B cell (primary cell): ENCODE results near the gene TIGD6. TPM values are rescaled to one million over a fixed set of nuclear protein-coding genes. Genes with fewer than 3 reads are reported as not detected.

Source experiments
- ATAC-seq: fragments of 200-7000 bp; cut with Tn5 transposase; one replicate; pipeline ENCODE4 v1.10.0; 2021; ENCODE audit warnings: low read depth, mild to moderate bottlenecking, moderate number of reproducible peaks, moderate library complexity
- CTCF ChIA-PET: fragments of 350-600 bp; sonication (Branson Sonifier 250); formaldehyde crosslinking; loops from one replicate; lab custom pipeline; 2021; ENCODE audit warnings: antibody characterized with exemption, inconsistent platforms; lab: Charles Lee
- POLR2A ChIA-PET: fragments of 350-600 bp; sonication (Branson Sonifier 250); formaldehyde crosslinking; loops from one replicate; lab custom pipeline; 2021; ENCODE audit warnings: antibody characterized with exemption; lab: Charles Lee
- DNase-seq: peaks from one replicate; pipeline ENCODE4 v3.0.0; 2013
- H2AFZ ChIP-seq: 2 replicates; pipeline ENCODE4 v1.6.1; 2012; ENCODE audit warnings: mild to moderate bottlenecking, low read depth, low read length; ENCODE audit not compliant: insufficient read depth, poor library complexity, severe bottlenecking
- H3K27ac ChIP-seq, 2 donors: 1 replicate in 1 of 2; 2 replicates in 1 of 2; pipeline ENCODE4 v1.5.1; 2012 to 2013; ENCODE audit warnings: low read length in 2 of 2, mild to moderate bottlenecking in 2 of 2, moderate library complexity in 1 of 2
- H3K27me3 ChIP-seq, 4 experiments: fragments of 200-600 bp in 1 of 4; sonication (generic) in 1 of 4; replicated peaks in 1 of 4; 1 replicate in 2 of 4; 2 replicates in 2 of 4; pipeline versions ENCODE4 v1.6.1 to v1.7.0; 2013 to 2016; ENCODE audit warnings: low read length in 3 of 4, mild to moderate bottlenecking in 2 of 4, mixed read lengths in 1 of 4, moderate library complexity in 1 of 4; ENCODE audit not compliant: insufficient read depth in 4 of 4, control insufficient read depth in 3 of 4; ENCODE audit errors: control extremely low read depth in 1 of 4
- H3K36me3 ChIP-seq, 2 experiments: replicated peaks in 1 of 2; 1 replicate in 1 of 2; 2 replicates in 1 of 2; pipeline versions ENCODE4 v1.6.1 to v1.7.1; 2013; ENCODE audit warnings: low read length in 1 of 2; ENCODE audit not compliant: insufficient read depth in 2 of 2, control insufficient read depth in 1 of 2; ENCODE audit errors: control extremely low read depth in 1 of 2, extremely low read depth in 1 of 2
- H3K4me1 ChIP-seq, 2 donors: fragments of 200-600 bp in 1 of 2; sonication (generic) in 1 of 2; 1 replicate in 1 of 2; 2 replicates in 1 of 2; pipeline versions ENCODE4 v1.5.1 to v1.6.1; 2013 to 2017; ENCODE audit warnings: low read length in 2 of 2; ENCODE audit not compliant: control insufficient read depth in 2 of 2, insufficient read depth in 2 of 2
- H3K4me2 ChIP-seq: replicated peaks from 2 replicates; pipeline ENCODE3; 2012; ENCODE audit warnings: mild to moderate bottlenecking, low read depth, low read length; ENCODE audit not compliant: poor library complexity, severe bottlenecking
- H3K4me3 ChIP-seq, 5 experiments: fragments of 200-600 bp in 1 of 5; sonication (generic) in 1 of 5; 1 replicate in 3 of 5; 2 replicates in 2 of 5; pipeline versions ENCODE4 v1.5.1 to v1.7.0; 2011 to 2016; ENCODE audit warnings: low read length in 4 of 5, mild to moderate bottlenecking in 4 of 5, low read depth in 2 of 5, control low read depth in 1 of 5, moderate library complexity in 1 of 5; ENCODE audit not compliant: insufficient read depth in 1 of 5; ENCODE audit errors: control extremely low read depth in 1 of 5, extremely low read depth in 1 of 5
- H3K79me2 ChIP-seq: fragments of 200-600 bp; sonication (generic); one replicate; pipeline ENCODE4 v1.6.0; 2016; ENCODE audit warnings: low read length; ENCODE audit not compliant: control insufficient read depth, insufficient read depth
- H3K9ac ChIP-seq: fragments of 200-600 bp; sonication (generic); 2 replicates; pipeline ENCODE4 v1.6.1; 2017; ENCODE audit warnings: mild to moderate bottlenecking, low read length, moderate library complexity
- H3K9me3 ChIP-seq, 3 donors: one replicate each; pipeline versions ENCODE4 v1.6.1 to v1.7.1; 2013; ENCODE audit warnings: low read length in 2 of 3; ENCODE audit not compliant: control insufficient read depth in 2 of 3, insufficient read depth in 1 of 3; ENCODE audit errors: control extremely low read depth in 1 of 3
- H4K20me1 ChIP-seq: 2 replicates; pipeline ENCODE4 v1.6.0; 2012; ENCODE audit warnings: mild to moderate bottlenecking, low read length; ENCODE audit not compliant: insufficient read depth, control insufficient read depth, poor library complexity, severe bottlenecking
- H3K27ac Mint-ChIP-seq: one replicate; pipeline ENCODE4 v1.8.0; 2021; ENCODE audit warnings: mixed read lengths
- H3K27me3 Mint-ChIP-seq: one replicate; pipeline ENCODE4 v1.8.0; 2021; ENCODE audit warnings: mixed read lengths
- H3K4me1 Mint-ChIP-seq: one replicate; pipeline ENCODE4 v1.8.0; 2021; ENCODE audit warnings: mixed read lengths
- H3K4me3 Mint-ChIP-seq: one replicate; pipeline ENCODE4 v1.8.0; 2021; ENCODE audit warnings: mixed read lengths
- H3K9me3 Mint-ChIP-seq: one replicate; pipeline ENCODE4 v1.8.0; 2022; ENCODE audit warnings: mixed read lengths; ENCODE audit not compliant: insufficient read depth
- CTCF ChIP-seq: fragments of 200-600 bp; IDR thresholded peaks from one replicate; pipeline ENCODE4 v1.8.0; 2022; ENCODE audit warnings: antibody characterized with exemption, mild to moderate bottlenecking
- EZH2 ChIP-seq: IDR thresholded peaks from 2 replicates; pipeline ENCODE4 v1.6.1; 2012; ENCODE audit warnings: borderline replicate concordance, low read depth, mild to moderate bottlenecking, moderate library complexity, low read length; ENCODE audit not compliant: insufficient read depth, poor library complexity, severe bottlenecking
- WGBS: methylation state at CpG from one replicate; pipeline ENCODE4 v1.1.5; 2013; ENCODE audit warnings: missing lambda C conversion rate; ENCODE audit not compliant: insufficient coverage; 5-methylcytosine and 5-hydroxymethylcytosine counted together
- intact Hi-C: fragments of 100-400 bp; cut with micrococcal nuclease; formaldehyde crosslinking; loops from one replicate; pipeline ENCODE4 v1.10.0; 2022
- polyA minus RNA-seq: library from RNA; depleted of rRNA, polyadenylated mRNA; stranded (reverse); fragments of >200 nt; gene quantifications from 2 replicates; pipeline ENCODE4 v1.2.3, GENCODE V29; 2012
- polyA plus RNA-seq: library from polyadenylated mRNA; depleted of rRNA; stranded (reverse); fragments of >200 nt; gene quantifications from 2 replicates; pipeline ENCODE4 v1.2.3, GENCODE V29; 2012
- total RNA-seq, 2 donors: library from RNA; stranded (reverse); fragments of 120-200 nt in 1 of 2; gene quantifications; 1 replicate in 1 of 2; 2 replicates in 1 of 2; pipeline versions ENCODE4 v1.2.3 to v1.2.4, GENCODE V29; 2013 to 2022

TIGD6 gene
- total RNA-seq = 5.4 and 5.9 TPM in 2 replicates
- 3.6 TPM for total RNA-seq (2013)
- 2.1 and 2.3 TPM in 2 replicates for polyA plus RNA-seq
- polyA minus RNA-seq = 1.9 TPM in 2 replicates

- Histone ChIP-seq H3K27ac (peak within 1 kb of the TSS; percentile 83 to 87), H3K4me1 (peaks cover 21 to 23% of the 10 kb centered on the region in 2 donors), H3K4me3 (peak within 1 kb of the TSS; percentile 48 to 90 (median 83)), H3K27me3 (no peaks in the 10 kb centered on the region), H3K9me3 (no peaks in the 10 kb centered on the region), H3K4me2 (peak within 1 kb of the TSS; percentile 88), H3K36me3 (peaks cover 0 to 13% of the 10 kb centered on the region in 2 experiments), H4K20me1 (peaks cover 17% of the 10 kb centered on the region), H3K9ac (peak within 1 kb of the TSS; percentile 80), H2AFZ (peak within 1 kb of the TSS; percentile 93), H3K79me2 (peaks cover 37% of the 10 kb centered on the region)
- ChIA-PET POLR2A (interaction anchor here (1.1 to 1.7 kb wide), 4 partner anchors 9 to 269 kb away, joined by 3 to 9 read pairs (median 4); partner anchors contain the start of gene SLC26A2), CTCF (interaction anchor here (0.6 to 2.6 kb wide), 7 partner anchors 9 to 450 kb away, joined by 3 to 12 read pairs (median 3); no protein-coding TSS in a partner anchor)
- H3K27ac Mint-ChIP-seq = peak within 1 kb of the TSS; percentile 96
- no peaks in the 10 kb centered on the region for H3K9me3 Mint-ChIP-seq
- under 1% methylated on average over 71 of the region's 72 CpGs for WGBS
- DNase-seq (peak; percentile 94), ATAC-seq (peak; percentile 85)
- intact Hi-C loops = loop anchor here (1.0 to 2.0 kb wide), 4 partner anchors 10 to 449 kb away; partner anchors contain the start of genes CSNK1A1, PPARGC1B and SLC26A2
- peak within 1 kb of the TSS; percentile 89 for H3K4me3 Mint-ChIP-seq
- H3K4me1 Mint-ChIP-seq = peaks cover 37% of the 10 kb centered on the region
- H3K27me3 Mint-ChIP-seq = no peaks in the 10 kb centered on the region
- TF ChIP-seq CTCF (no peak), EZH2 (no peak)
These were observed at the start of gene TIGD6, which contains the start of gene HMGXB3 for GRCh38 chr5:150000256-150000989. TSS of gene TIGD6 (minus strand) at chr5:150000654. CDS start at chr5:149996348, 4,306 bp downstream. TSS of gene HMGXB3 (plus strand) at chr5:150000739. CDS start at chr5:150004853, 4,114 bp downstream.

DNA sequence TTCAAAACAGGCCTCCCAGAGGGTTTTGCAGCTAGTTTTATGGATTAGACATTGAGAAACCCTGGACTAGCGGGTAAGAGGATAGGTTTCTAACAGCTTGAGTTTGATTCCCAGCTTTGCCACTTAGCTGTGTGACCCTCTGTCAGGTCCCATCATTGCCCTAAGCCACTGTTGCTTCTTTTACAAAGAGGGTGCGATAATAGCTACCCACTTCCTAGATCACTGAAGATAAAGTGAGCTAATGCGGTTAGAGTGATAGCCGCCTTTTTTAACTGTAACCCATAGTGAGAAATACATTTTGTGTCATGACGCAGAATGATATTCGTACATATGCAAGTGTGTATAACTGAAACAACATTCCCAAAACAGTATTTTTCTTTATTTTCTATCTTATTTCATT is 45.6 kb upstream of the TIGD6 start:
- H3K4me3 ChIP-seq = no peak overlapping the region
- no peak overlapping the region for H3K9ac ChIP-seq
- WGBS = 100% methylated on average over 1 of the region's 6 CpGs
- no peaks in the 10 kb centered on the region for H3K9me3 ChIP-seq
- DNase-seq (no peak), ATAC-seq (no peak)
- H3K4me3 Mint-ChIP-seq = no peak overlapping the region
- H3K27me3 Mint-ChIP-seq = no peaks in the 10 kb centered on the region
- intact Hi-C loops = no loop called here
- TF ChIP-seq EZH2 (no peak), CTCF (no peak)
- CTCF ChIA-PET = interaction anchor here (1.0 kb wide), 1 partner anchor 15 kb away, joined by 3 read pairs; no protein-coding TSS in a partner anchor
- peaks cover 0 to 3% of the 10 kb centered on the region in 2 donors for H3K4me1 ChIP-seq
- H3K27ac Mint-ChIP-seq = no peak overlapping the region
- H3K9me3 Mint-ChIP-seq = no peaks in the 10 kb centered on the region
- no peaks in the 10 kb centered on the region for H4K20me1 ChIP-seq
- H3K79me2 ChIP-seq = no peaks in the 10 kb centered on the region
- H3K27me3 ChIP-seq = no peaks in the 10 kb centered on the region
- no peak overlapping the region for H3K4me2 ChIP-seq
- POLR2A ChIA-PET = no interaction called here
- H2AFZ ChIP-seq = no peak overlapping the region
- H3K4me1 Mint-ChIP-seq = peaks cover 8% of the 10 kb centered on the region
- H3K36me3 ChIP-seq = peaks cover 33 to 95% of the 10 kb centered on the region in 2 experiments
- no peak overlapping the region for H3K27ac ChIP-seq
